Measurements from ENCODE around the gene TBC1D21. TPM values are rescaled to one million over a fixed set of nuclear protein-coding genes. Genes with fewer than 3 reads are reported as not detected.

The TBC1D21 gene
- total RNA-seq, 1 donor from 2014 or later: not detected

GRCh38 chr15:73918784-73919183 lies 45.4 kb downstream of the TBC1D21 start:
- FAIRE-seq: peak; percentile 7

GRCh38 chr15:73919706-73920105 lies 46.3 kb downstream of the TBC1D21 start:
- Histone ChIP-seq H3K36me3 (ENCODE audit: control insufficient read depth, insufficient read depth, low read length) (no peaks in the 10 kb centered on the region), H3K27me3 (ENCODE audit: control insufficient read depth, insufficient read depth, low read length) (no peaks in the 10 kb centered on the region), H3K4me3 (ENCODE audit: low read depth, low read length) (no peak overlapping the region)
- TF ChIP-seq CTCF (IDR thresholded peaks at IDR 0.05; ENCODE audit: insufficient read depth, low read length, severe bottlenecking): no peak
- DNase-seq (ENCODE audit: low read depth) (no peak), FAIRE-seq (no peak)

More at GRCh38 chr15:73918784-73919183, 45.4 kb downstream of the TBC1D21 start:
- TF ChIP-seq CTCF (IDR thresholded peaks at IDR 0.05; ENCODE audit: insufficient read depth, low read length, severe bottlenecking): no peak
- Histone ChIP-seq H3K27me3 (ENCODE audit: control insufficient read depth, insufficient read depth, low read length) (no peaks in the 10 kb centered on the region), H3K36me3 (ENCODE audit: control insufficient read depth, insufficient read depth, low read length) (no peaks in the 10 kb centered on the region), H3K4me3 (ENCODE audit: low read depth, low read length) (no peak overlapping the region)
- DNase-seq (ENCODE audit: low read depth): peak; percentile 51

- FAIRE-seq (peak; percentile 40), DNase-seq (ENCODE audit: low read depth) (no peak)
- H3K36me3 ChIP-seq (ENCODE audit: control insufficient read depth, insufficient read depth, low read length): no peaks in the 10 kb centered on the region
Measured at GRCh38 chr15:73921254-73921925, 48.0 kb downstream of the TBC1D21 start.

GRCh38 chr15:73922186-73923151 lies 49.1 kb downstream of the TBC1D21 start:
- no peak overlapping the region for H3K4me3 ChIP-seq (ENCODE audit: low read depth, low read length)
- H3K36me3 ChIP-seq (ENCODE audit: control insufficient read depth, insufficient read depth, low read length): no peaks in the 10 kb centered on the region
- DNase-seq (ENCODE audit: low read depth) (no peak), FAIRE-seq (peak; percentile 13)
- H3K27me3 ChIP-seq (ENCODE audit: control insufficient read depth, insufficient read depth, low read length): no peaks in the 10 kb centered on the region
- TF ChIP-seq CTCF (IDR thresholded peaks at IDR 0.05; ENCODE audit: insufficient read depth, low read length, severe bottlenecking): no peak

More at GRCh38 chr15:73921254-73921925, 48.0 kb downstream of the TBC1D21 start:
- H3K27me3 ChIP-seq (ENCODE audit: control insufficient read depth, insufficient read depth, low read length): no peaks in the 10 kb centered on the region
- no peak for TF ChIP-seq CTCF (IDR thresholded peaks at IDR 0.05; ENCODE audit: insufficient read depth, low read length, severe bottlenecking)
- H3K4me3 ChIP-seq (ENCODE audit: low read depth, low read length): no peak overlapping the region

GRCh38 chr15:73923156-73923487 lies 49.8 kb downstream of the TBC1D21 start:
- Histone ChIP-seq H3K36me3 (ENCODE audit: control insufficient read depth, insufficient read depth, low read length) (no peaks in the 10 kb centered on the region), H3K4me3 (ENCODE audit: low read depth, low read length) (no peak overlapping the region), H3K27me3 (ENCODE audit: control insufficient read depth, insufficient read depth, low read length) (no peaks in the 10 kb centered on the region)
- TF ChIP-seq CTCF (IDR thresholded peaks at IDR 0.05; ENCODE audit: insufficient read depth, low read length, severe bottlenecking): no peak
- FAIRE-seq (no peak), DNase-seq (ENCODE audit: low read depth) (no peak)
